IPS-11a (cell line): ENCODE data around the gene CA5A.
"Not testable (repeated sequence)": the region's sequence is repeated elsewhere in the genome, so short reads cannot be mapped to it uniquely, and the experiment has no call there.

Experiments used
- H3K4me3 ChIP-seq: one replicate; pipeline ENCODE4 v1.5.1; 2013; ENCODE audit warnings: low read depth, low read length, control low read depth

The CA5A gene

GRCh38 chr16:87926246-87927194 is 9.8 kb downstream of the CA5A start:
- no peak overlapping the region for H3K4me3 ChIP-seq

GRCh38 chr16:87924811-87925670 is 11.3 kb downstream of the CA5A start:
- no peak overlapping the region for H3K4me3 ChIP-seq

- H3K4me3 ChIP-seq, result no peak overlapping the region
Observed at GRCh38 chr16:87924041-87924810, 12.1 kb downstream of the CA5A start.

GRCh38 chr16:87922250-87922871 is 14.0 kb downstream of the CA5A start:
- H3K4me3 ChIP-seq, result no peak overlapping the region

GRCh38 chr16:87921236-87921773 is 15.0 kb downstream of the CA5A start:
- no peak overlapping the region for H3K4me3 ChIP-seq

GRCh38 chr16:87919681-87919994 is 16.7 kb downstream of the CA5A start:
- no peak overlapping the region for H3K4me3 ChIP-seq

- H3K4me3 ChIP-seq, result no peak overlapping the region
Observed at GRCh38 chr16:87918866-87919680, 17.3 kb downstream of the CA5A start.

GRCh38 chr16:87918338-87918737 is 18.0 kb downstream of the CA5A start:
- no peak overlapping the region for H3K4me3 ChIP-seq

GRCh38 chr16:87917503-87917902 is 18.8 kb downstream of the CA5A start:
- H3K4me3 ChIP-seq, result no peak overlapping the region

GRCh38 chr16:87914812-87915211 is 21.5 kb downstream of the CA5A start:
- H3K4me3 ChIP-seq, result no peak overlapping the region

- not testable (repeated sequence) for H3K4me3 ChIP-seq
Observed at GRCh38 chr16:87914021-87914725, 22.2 kb downstream of the CA5A start.

- H3K4me3 ChIP-seq, result not testable (repeated sequence)
Observed at GRCh38 chr16:87912691-87913090, 23.6 kb downstream of the CA5A start.

- H3K4me3 ChIP-seq, result not testable (repeated sequence)
Observed at GRCh38 chr16:87911106-87911763, 25.1 kb downstream of the CA5A start.

GRCh38 chr16:87909203-87909935 is 27.0 kb downstream of the CA5A start:
- H3K4me3 ChIP-seq, result not testable (repeated sequence)

- not testable (repeated sequence) for H3K4me3 ChIP-seq
Observed at GRCh38 chr16:87908101-87908500, 28.2 kb downstream of the CA5A start.

GRCh38 chr16:87905521-87905920 is 30.8 kb downstream of the CA5A start:
- H3K4me3 ChIP-seq, result not testable (repeated sequence)

- H3K4me3 ChIP-seq, result not testable (repeated sequence)
Observed at GRCh38 chr16:87904963-87905362, 31.4 kb downstream of the CA5A start.

- not testable (repeated sequence) for H3K4me3 ChIP-seq
Observed at GRCh38 chr16:87900489-87900888, 35.8 kb downstream of the CA5A start.
